Measurements from ENCODE around the gene MIER2.

MIER2 gene

GRCh38 chr19:378706-379105 is 34.1 kb upstream of the MIER2 start:
- DNase-seq (ENCODE audit: low spot score): no peak

- DNase-seq (ENCODE audit: low spot score): no peak
Measured at GRCh38 chr19:377801-378581, 33.4 kb upstream of the MIER2 start.

- DNase-seq (ENCODE audit: low spot score): no peak
Measured at GRCh38 chr19:376111-376470, 31.5 kb upstream of the MIER2 start.

- DNase-seq (ENCODE audit: low spot score): no peak
Measured at GRCh38 chr19:375395-376110, 31.0 kb upstream of the MIER2 start.

- no peak for DNase-seq (ENCODE audit: low spot score)
Measured at GRCh38 chr19:374886-375235, 30.3 kb upstream of the MIER2 start.

GRCh38 chr19:374183-374885 is 29.7 kb upstream of the MIER2 start:
- DNase-seq (ENCODE audit: low spot score): no peak

GRCh38 chr19:373391-374182 is 29.0 kb upstream of the MIER2 start:
- DNase-seq (ENCODE audit: low spot score): no peak

GRCh38 chr19:372306-372890 is 27.8 kb upstream of the MIER2 start:
- DNase-seq (ENCODE audit: low spot score): no peak

- DNase-seq (ENCODE audit: low spot score): no peak
Measured at GRCh38 chr19:371501-372168, 27.0 kb upstream of the MIER2 start.

- no peak for DNase-seq (ENCODE audit: low spot score)
Measured at GRCh38 chr19:370641-371330, 26.2 kb upstream of the MIER2 start.

GRCh38 chr19:369876-370275 is 25.3 kb upstream of the MIER2 start:
- DNase-seq (ENCODE audit: low spot score): no peak

- no peak for DNase-seq (ENCODE audit: low spot score)
Measured at GRCh38 chr19:369256-369655, 24.7 kb upstream of the MIER2 start.

GRCh38 chr19:368630-369024 is 24.0 kb upstream of the MIER2 start:
- DNase-seq (ENCODE audit: low spot score): no peak

GRCh38 chr19:367963-368629 is 23.5 kb upstream of the MIER2 start:
- no peak for DNase-seq (ENCODE audit: low spot score)

- DNase-seq (ENCODE audit: low spot score): no peak
Measured at GRCh38 chr19:367561-367960, 23.0 kb upstream of the MIER2 start.

GRCh38 chr19:366951-367350 is 22.4 kb upstream of the MIER2 start:
- no peak for DNase-seq (ENCODE audit: low spot score)

GRCh38 chr19:366205-366783 is 21.7 kb upstream of the MIER2 start:
- DNase-seq (ENCODE audit: low spot score): no peak

- no peak for DNase-seq (ENCODE audit: low spot score)
Measured at GRCh38 chr19:364496-365287, 20.1 kb upstream of the MIER2 start.

GRCh38 chr19:362683-363082 is 18.1 kb upstream of the MIER2 start:
- DNase-seq (ENCODE audit: low spot score): no peak
